IMR-90 (cell line): ENCODE data around the gene SPHK2. TPM values are rescaled to one million over a fixed set of nuclear protein-coding genes. Genes with fewer than 3 reads are reported as not detected.

Experiments
- ATAC-seq: fragments of 200-7000 bp; cut with Tn5 transposase; 2 replicates; pipeline ENCODE4 v1.9.1; 2020; ENCODE audit warnings: low read depth, mild to moderate bottlenecking, moderate library complexity
- BruUV-seq: library from RNA; stranded (reverse); fragments of 400-500 nt; replicated peaks from 2 replicates; lab custom pipeline; 2021; lab: Mats Ljungman, UMichigan
- CTCF ChIA-PET: fragments of 300-600 bp; formaldehyde crosslinking; extraction: SDS; loops from one replicate; lab custom pipeline; 2021; ENCODE audit warnings: antibody characterized with exemption; lab: Yijun Ruan, JAX
- POLR2A ChIA-PET: fragments of 300-600 bp; sonication (Branson Sonifier 250); formaldehyde crosslinking; loops from one replicate; lab custom pipeline; 2022; ENCODE audit warnings: antibody characterized with exemption; ENCODE audit not compliant: unreplicated experiment; lab: Charles Lee
- DNase-seq: peaks from one replicate; pipeline ENCODE4 v3.0.0; 2013
- H2AFZ ChIP-seq: replicated peaks from 2 replicates; pipeline ENCODE3; 2013; ENCODE audit warnings: low read length, mild to moderate bottlenecking; ENCODE audit not compliant: poor library complexity
- H2AK5ac ChIP-seq: 2 replicates; pipeline ENCODE4 v1.6.1; 2013; ENCODE audit warnings: low read depth, low read length, inconsistent platforms
- H2AK9ac ChIP-seq: replicated peaks from 2 replicates; pipeline ENCODE3; 2013; ENCODE audit warnings: mild to moderate bottlenecking, low read depth, low read length, moderate library complexity; ENCODE audit not compliant: poor library complexity
- H2BK120ac ChIP-seq: 2 replicates; pipeline ENCODE4 v1.6.1; 2013; ENCODE audit warnings: low read depth, low read length, inconsistent platforms
- H2BK15ac ChIP-seq: 3 replicates; pipeline ENCODE4 v1.6.1; 2013; ENCODE audit warnings: low read depth, low read length, inconsistent platforms
- H2BK20ac ChIP-seq: 2 replicates; pipeline ENCODE4 v1.6.1; 2013; ENCODE audit warnings: low read depth, mild to moderate bottlenecking, inconsistent platforms, low read length, moderate library complexity
- H2BK5ac ChIP-seq: 2 replicates; pipeline ENCODE4 v1.6.1; 2013; ENCODE audit warnings: mild to moderate bottlenecking, low read depth, low read length, inconsistent platforms; ENCODE audit not compliant: poor library complexity, severe bottlenecking
- H3K14ac ChIP-seq: replicated peaks from 2 replicates; pipeline ENCODE4 v1.6.1; 2013; ENCODE audit warnings: low read depth, low read length, inconsistent platforms
- H3K18ac ChIP-seq: 2 replicates; pipeline ENCODE4 v1.6.1; 2013; ENCODE audit warnings: low read depth, low read length, control low read depth
- H3K23ac ChIP-seq: 2 replicates; pipeline ENCODE4 v1.6.1; 2013; ENCODE audit warnings: low read depth, low read length, inconsistent platforms
- H3K27ac ChIP-seq: 2 replicates; pipeline ENCODE4 v1.5.1; 2013; ENCODE audit warnings: mild to moderate bottlenecking, control low read depth, low read length; ENCODE audit not compliant: insufficient read depth
- H3K27me3 ChIP-seq: 2 replicates; pipeline ENCODE4 v1.6.1; 2013; ENCODE audit warnings: low read length; ENCODE audit not compliant: control insufficient read depth, insufficient read depth
- H3K36me3 ChIP-seq: 2 replicates; pipeline ENCODE4 v1.6.1; 2013; ENCODE audit warnings: low read length, mixed read lengths; ENCODE audit not compliant: control insufficient read depth, insufficient read depth
- H3K4ac ChIP-seq: 2 replicates; pipeline ENCODE4 v1.6.1; 2013; ENCODE audit warnings: low read depth, low read length, inconsistent platforms
- H3K4me1 ChIP-seq: 2 replicates; pipeline ENCODE4 v1.6.1; 2013; ENCODE audit warnings: low read length, mixed read lengths; ENCODE audit not compliant: control insufficient read depth, insufficient read depth
- H3K4me2 ChIP-seq: 2 replicates; pipeline ENCODE4 v1.6.1; 2013; ENCODE audit warnings: low read depth, mild to moderate bottlenecking, control low read depth, low read length, moderate library complexity
- H3K4me3 ChIP-seq: 2 replicates; pipeline ENCODE4 v1.5.1; 2013; ENCODE audit warnings: low read depth, mild to moderate bottlenecking, control low read depth, low read length, moderate library complexity; ENCODE audit not compliant: insufficient read depth
- H3K56ac ChIP-seq: 2 replicates; pipeline ENCODE4 v1.6.1; 2013; ENCODE audit warnings: low read length, inconsistent platforms; ENCODE audit not compliant: insufficient read depth; ENCODE audit errors: extremely low read depth
- H3K79me1 ChIP-seq, 2 experiments: 2 replicates each; pipeline ENCODE4 v1.6.1; 2013; ENCODE audit warnings: low read length in 2 of 2, inconsistent platforms in 1 of 2, low read depth in 1 of 2
- H3K9ac ChIP-seq: 2 replicates; pipeline ENCODE4 v1.6.1; 2013; ENCODE audit warnings: low read depth, low read length, control low read depth
- H3K9me1 ChIP-seq: 2 replicates; pipeline ENCODE4 v1.6.1; 2013; ENCODE audit warnings: low read length, inconsistent platforms; ENCODE audit not compliant: insufficient read depth
- H3K9me3 ChIP-seq: 2 replicates; pipeline ENCODE4 v1.6.1; 2013; ENCODE audit warnings: low read length; ENCODE audit not compliant: control insufficient read depth, insufficient read depth
- H4K20me1 ChIP-seq: 2 replicates; pipeline ENCODE4 v1.6.1; 2013; ENCODE audit warnings: low read length, inconsistent platforms; ENCODE audit not compliant: insufficient read depth
- H4K5ac ChIP-seq: 2 replicates; pipeline ENCODE4 v1.6.1; 2013; ENCODE audit warnings: mild to moderate bottlenecking, low read depth, low read length, control low read depth
- H4K8ac ChIP-seq, 2 experiments: 2 replicates each; pipeline ENCODE4 v1.6.1; 2013; ENCODE audit warnings: low read depth in 2 of 2, low read length in 2 of 2, control low read depth in 1 of 2, inconsistent platforms in 1 of 2
- H4K91ac ChIP-seq: 2 replicates; pipeline ENCODE4 v1.6.1; 2013; ENCODE audit warnings: low read depth, low read length, inconsistent platforms; ENCODE audit not compliant: insufficient read depth
- BHLHE40 ChIP-seq: fragments of 150-350 bp; IDR thresholded peaks from 2 replicates; pipeline ENCODE4 v1.6.1; 2016; ENCODE audit warnings: mild to moderate bottlenecking, low read depth, low read length
- CEBPB ChIP-seq: IDR thresholded peaks from 2 replicates; pipeline ENCODE4 v1.6.1; 2012; ENCODE audit warnings: low read depth, low read length, improper control_type of control experiment
- CHD1 ChIP-seq: IDR thresholded peaks from 2 replicates; pipeline ENCODE4 v1.6.1; 2012; ENCODE audit warnings: low read depth, low read length, improper control_type of control experiment
- FOS ChIP-seq: fragments of 150-350 bp; IDR thresholded peaks from 2 replicates; pipeline ENCODE4 v1.6.1; 2016; ENCODE audit warnings: low read depth, low read length
- MAFK ChIP-seq: IDR thresholded peaks from 2 replicates; pipeline ENCODE4 v1.6.1; 2012; ENCODE audit warnings: low read depth, low read length, improper control_type of control experiment
- MAZ ChIP-seq: IDR thresholded peaks from 2 replicates; pipeline ENCODE4 v1.6.1; 2012; ENCODE audit warnings: low read depth, mild to moderate bottlenecking, low read length, improper control_type of control experiment, moderate library complexity, borderline replicate concordance
- MXI1 ChIP-seq: IDR thresholded peaks from 2 replicates; pipeline ENCODE4 v1.6.1; 2012; ENCODE audit warnings: low read depth, mild to moderate bottlenecking, low read length, moderate library complexity, borderline replicate concordance
- NFE2L2 ChIP-seq: fragments of 150-350 bp; IDR thresholded peaks from 2 replicates; pipeline ENCODE4 v1.6.1; 2016; ENCODE audit warnings: low read depth, mild to moderate bottlenecking, low read length
- POLR2A ChIP-seq: IDR thresholded peaks from 2 replicates; pipeline ENCODE4 v1.6.1; 2012; ENCODE audit warnings: mild to moderate bottlenecking, low read depth, low read length
- RCOR1 ChIP-seq: IDR thresholded peaks from 2 replicates; pipeline ENCODE4 v1.6.1; 2012; ENCODE audit warnings: mild to moderate bottlenecking, low read length, improper control_type of control experiment; ENCODE audit not compliant: insufficient replicate concordance
- RFX5 ChIP-seq: IDR thresholded peaks from 2 replicates; pipeline ENCODE4 v1.8.0; 2012; ENCODE audit warnings: low read depth, mild to moderate bottlenecking, low read length, moderate library complexity
- SMC3 ChIP-seq: fragments of 150-350 bp; IDR thresholded peaks from 2 replicates; pipeline ENCODE4 v1.6.1; 2016; ENCODE audit warnings: low read depth, mild to moderate bottlenecking, antibody characterized with exemption, low read length, moderate library complexity
- WGBS, 2 experiments: methylation state at CpG; one replicate each; pipeline versions ENCODE4 v1.1.5 to v1.1.7; 2013; ENCODE audit warnings: missing lambda C conversion rate in 2 of 2; ENCODE audit not compliant: insufficient read length in 1 of 2; ENCODE audit errors: extremely low coverage in 2 of 2; 5-methylcytosine and 5-hydroxymethylcytosine counted together
- dilution Hi-C: fragments of 300-500 bp; cut with HindIII; formaldehyde crosslinking; loops from one replicate; pipeline ENCODE4 v1.14.3; 2018; ENCODE audit warnings: low sequenced_read_pairs; ENCODE audit not compliant: unreplicated experiment
- in situ Hi-C: fragments of 300-500 bp; cut with MboI; formaldehyde crosslinking; loops from 3 replicates; pipeline ENCODE4 v1.14.3; 2019; ENCODE audit warnings: low sequenced_read_pairs, inconsistent platforms, mixed read lengths
- intact Hi-C: fragments of 100-400 bp; cut with micrococcal nuclease; formaldehyde crosslinking; loops from 2 replicates; pipeline ENCODE4 v1.10.0; 2022
- polyA plus RNA-seq, 3 experiments: library from polyadenylated mRNA; depleted of rRNA; stranded (reverse); fragments of >200 nt; gene quantifications; 2 replicates each; pipeline ENCODE4 v1.2.3, GENCODE V29; 2012; ENCODE audit warnings: low replicate concordance in 1 of 3
- total RNA-seq: library from RNA; depleted of rRNA; stranded (reverse); fragments of >200 nt; gene quantifications from 2 replicates; pipeline ENCODE4 v1.2.3, GENCODE V29; 2012
- TF ChIP-seq, protein P1 (sequence below): fragments of 150-350 bp; IDR thresholded peaks from 2 replicates; pipeline ENCODE4 v1.6.1; 2017; ENCODE audit warnings: mild to moderate bottlenecking, antibody characterized with exemption, low read length, low read depth
- TF ChIP-seq, protein P2 (sequence below): fragments of 150-350 bp; IDR thresholded peaks from 2 replicates; pipeline ENCODE4 v1.6.1; 2016; ENCODE audit warnings: low read depth, mild to moderate bottlenecking, low read length, moderate library complexity, borderline replicate concordance
- TF ChIP-seq, protein P3 (sequence below): conservative IDR thresholded peaks from 2 replicates; pipeline ENCODE4 v1.5.1; 2012; ENCODE audit warnings: mild to moderate bottlenecking, low read depth, low read length, improper control_type of control experiment

SPHK2 gene
- total and polyA plus RNA-seq, 2 of the 4 experiments (the other 2 are of a cell fraction): 1.6 to 9.9 TPM

DNA sequence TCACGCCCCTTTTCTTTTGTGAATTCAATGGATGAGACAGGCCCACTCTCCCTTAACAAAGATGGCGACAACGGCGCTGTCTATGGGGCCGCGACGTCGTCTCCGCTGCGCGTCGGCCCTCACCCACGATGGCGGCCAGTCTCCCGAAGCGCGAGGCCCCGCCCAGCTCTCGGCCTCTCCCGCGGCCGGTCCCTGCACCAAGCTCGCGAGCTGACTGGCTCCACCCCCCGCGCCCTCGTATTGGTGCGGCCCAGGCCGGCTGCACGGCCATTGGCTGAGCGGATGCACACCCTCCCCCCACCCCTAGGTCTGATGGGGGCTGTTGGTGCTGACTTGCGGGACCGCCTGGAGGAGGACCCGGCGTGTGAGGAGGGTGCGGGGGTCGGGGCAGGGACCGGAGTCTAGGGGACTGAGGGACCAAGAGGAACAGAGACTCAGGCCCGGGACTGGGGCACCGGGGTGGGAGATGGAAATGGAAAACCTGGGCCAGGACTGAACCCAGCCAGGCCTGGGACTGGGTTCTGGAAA, 4.8 kb downstream of the SPHK2 start:
- Histone ChIP-seq H3K56ac (peak overlapping the region; percentile 82), H2AFZ (peak overlapping the region; percentile 87), H3K4me3 (peak overlapping the region; percentile 49), H2BK15ac (0 out of 3 replicates have a peak overlapping the region, but pooled peaks have one; percentile 17), H4K5ac (peak overlapping the region; percentile 66; the same call in 1 of the 2 replicates), H2BK20ac (no peak overlapping the region), H3K9ac (peak overlapping the region; percentile 87), H2AK9ac (peak overlapping the region; percentile 94), H2BK5ac (peak overlapping the region; percentile 75), H3K27ac (peak overlapping the region; percentile 84), H3K9me1 (peaks cover 4% of the 10 kb centered on the region), H3K23ac (peak overlapping the region; percentile 77; the same call in 1 of the 2 replicates), H3K4me2 (peak overlapping the region; percentile 90), H4K20me1 (no peaks in the 10 kb centered on the region), H3K79me1 (peaks cover 13 to 35% of the 10 kb centered on the region in 2 experiments), H3K4me1 (peaks cover 7% of the 10 kb centered on the region), H4K8ac (peak overlapping the region; percentile 88 to 94), H2BK120ac (0 out of 2 replicates have a peak overlapping the region, but pooled peaks have one; percentile 38), H3K18ac (peak overlapping the region; percentile 34; the same call in 1 of the 2 replicates), H4K91ac (peak overlapping the region; percentile 84), H3K9me3 (no peaks in the 10 kb centered on the region), H3K14ac (peak overlapping the region; percentile 91), H3K36me3 (peaks cover 6% of the 10 kb centered on the region; the same call in 1 of the 2 replicates), H3K27me3 (no peaks in the 10 kb centered on the region), H2AK5ac (peak overlapping the region; percentile 38), H3K4ac (peak overlapping the region; percentile 91)
- intact Hi-C loops: no loop called here
- peak; percentile 97 for DNase-seq
- POLR2A ChIA-PET: interaction anchor here (0.6 kb wide), 1 partner anchor 250 kb away, joined by 17 read pairs; no protein-coding TSS in a partner anchor
- in situ Hi-C loops: no loop called here
- WGBS, 2 experiments: no CpG with 5 or more reads among the region's 40 CpGs
- dilution Hi-C loops: no loop called here
- ATAC-seq: peak; percentile 89
- no TSS peak for BruUV-seq
- CTCF ChIA-PET: no interaction called here
- TF ChIP-seq RCOR1 (no peak), NFE2L2 (no peak), BHLHE40 (no peak), POLR2A (no peak), CHD1 (no peak), MXI1 (0 out of 2 replicates have a peak, but pooled peaks have one; percentile 16), MAZ (peak; percentile 80; the same call in 1 of the 2 replicates), FOS (no peak), RFX5 (no peak), CEBPB (no peak), SMC3 (no peak), MAFK (no peak)
- TF ChIP-seq, protein P1, sequence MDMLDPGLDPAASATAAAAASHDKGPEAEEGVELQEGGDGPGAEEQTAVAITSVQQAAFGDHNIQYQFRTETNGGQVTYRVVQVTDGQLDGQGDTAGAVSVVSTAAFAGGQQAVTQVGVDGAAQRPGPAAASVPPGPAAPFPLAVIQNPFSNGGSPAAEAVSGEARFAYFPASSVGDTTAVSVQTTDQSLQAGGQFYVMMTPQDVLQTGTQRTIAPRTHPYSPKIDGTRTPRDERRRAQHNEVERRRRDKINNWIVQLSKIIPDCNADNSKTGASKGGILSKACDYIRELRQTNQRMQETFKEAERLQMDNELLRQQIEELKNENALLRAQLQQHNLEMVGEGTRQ: no peak
- TF ChIP-seq, protein P2, sequence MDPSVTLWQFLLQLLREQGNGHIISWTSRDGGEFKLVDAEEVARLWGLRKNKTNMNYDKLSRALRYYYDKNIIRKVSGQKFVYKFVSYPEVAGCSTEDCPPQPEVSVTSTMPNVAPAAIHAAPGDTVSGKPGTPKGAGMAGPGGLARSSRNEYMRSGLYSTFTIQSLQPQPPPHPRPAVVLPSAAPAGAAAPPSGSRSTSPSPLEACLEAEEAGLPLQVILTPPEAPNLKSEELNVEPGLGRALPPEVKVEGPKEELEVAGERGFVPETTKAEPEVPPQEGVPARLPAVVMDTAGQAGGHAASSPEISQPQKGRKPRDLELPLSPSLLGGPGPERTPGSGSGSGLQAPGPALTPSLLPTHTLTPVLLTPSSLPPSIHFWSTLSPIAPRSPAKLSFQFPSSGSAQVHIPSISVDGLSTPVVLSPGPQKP: no peak
- TF ChIP-seq, protein P3, sequence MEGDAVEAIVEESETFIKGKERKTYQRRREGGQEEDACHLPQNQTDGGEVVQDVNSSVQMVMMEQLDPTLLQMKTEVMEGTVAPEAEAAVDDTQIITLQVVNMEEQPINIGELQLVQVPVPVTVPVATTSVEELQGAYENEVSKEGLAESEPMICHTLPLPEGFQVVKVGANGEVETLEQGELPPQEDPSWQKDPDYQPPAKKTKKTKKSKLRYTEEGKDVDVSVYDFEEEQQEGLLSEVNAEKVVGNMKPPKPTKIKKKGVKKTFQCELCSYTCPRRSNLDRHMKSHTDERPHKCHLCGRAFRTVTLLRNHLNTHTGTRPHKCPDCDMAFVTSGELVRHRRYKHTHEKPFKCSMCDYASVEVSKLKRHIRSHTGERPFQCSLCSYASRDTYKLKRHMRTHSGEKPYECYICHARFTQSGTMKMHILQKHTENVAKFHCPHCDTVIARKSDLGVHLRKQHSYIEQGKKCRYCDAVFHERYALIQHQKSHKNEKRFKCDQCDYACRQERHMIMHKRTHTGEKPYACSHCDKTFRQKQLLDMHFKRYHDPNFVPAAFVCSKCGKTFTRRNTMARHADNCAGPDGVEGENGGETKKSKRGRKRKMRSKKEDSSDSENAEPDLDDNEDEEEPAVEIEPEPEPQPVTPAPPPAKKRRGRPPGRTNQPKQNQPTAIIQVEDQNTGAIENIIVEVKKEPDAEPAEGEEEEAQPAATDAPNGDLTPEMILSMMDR: no peak
